ENCODE measurements around the gene GPC3. TPM values are rescaled to one million over a fixed set of nuclear protein-coding genes. Genes with fewer than 3 reads are reported as not detected.

GPC3 gene
- polyA plus RNA-seq, 2 of the 4 experiments (the other 2 are of a cell fraction), result not detected

DNA sequence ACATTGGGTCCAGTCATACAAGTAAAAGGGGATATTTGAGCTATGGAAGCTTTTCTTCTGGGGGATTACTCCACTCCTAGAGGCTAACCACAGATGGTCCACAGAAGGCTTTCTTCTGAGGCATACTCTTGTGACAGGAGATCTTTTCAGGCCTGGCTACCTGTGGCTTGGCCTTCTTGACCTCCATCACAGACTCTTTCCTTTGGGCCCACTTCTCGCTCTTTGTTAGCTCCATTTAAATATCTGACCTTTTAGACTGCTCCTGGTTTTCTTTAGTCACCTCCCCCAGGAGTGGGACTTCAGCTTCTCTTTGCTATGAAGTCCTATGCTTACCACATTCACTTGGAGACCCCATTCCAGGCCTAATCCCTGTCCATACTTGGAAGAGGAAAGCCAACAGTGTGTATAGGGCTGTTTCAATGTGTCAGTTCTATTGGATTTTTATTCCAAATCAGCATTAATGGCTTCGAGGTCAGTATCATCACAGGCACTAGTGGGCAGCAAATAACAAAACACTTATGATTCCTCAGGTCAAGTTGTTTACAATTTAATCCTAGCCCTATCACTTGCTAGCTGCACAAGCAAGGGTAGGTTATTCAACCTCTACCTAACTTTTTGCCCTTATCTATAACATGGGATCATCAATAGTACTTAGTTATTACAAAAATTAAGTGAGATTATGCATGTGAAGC lies 26.3 kb downstream of the GPC3 start:
- no peak overlapping the region for H3K4me2 ChIP-seq
- ATAC-seq, result no peak
- TF ChIP-seq CBX8 (IDR thresholded peaks at IDR 0.05) (no peak), HOXA7 (CRISPR knock-in tag; IDR thresholded peaks at IDR 0.05) (no peak)
- ChIA-PET CTCF (no interaction called here), POLR2A (no interaction called here)
- WGBS (ENCODE audit: missing lambda C conversion rate), result 23% methylated on average over 2 of the region's 2 CpGs
- no peak for FAIRE-seq
- no peak for DNase-seq (ENCODE audit: low read depth in 1 of 2, low spot score in 1 of 2)
- no peak overlapping the region for H3K27ac ChIP-seq
- no peak overlapping the region for H3K4me3 ChIP-seq
- H3K4me1 ChIP-seq, result no peaks in the 10 kb centered on the region
- H3K9me3 ChIP-seq, result no peaks in the 10 kb centered on the region

DNA sequence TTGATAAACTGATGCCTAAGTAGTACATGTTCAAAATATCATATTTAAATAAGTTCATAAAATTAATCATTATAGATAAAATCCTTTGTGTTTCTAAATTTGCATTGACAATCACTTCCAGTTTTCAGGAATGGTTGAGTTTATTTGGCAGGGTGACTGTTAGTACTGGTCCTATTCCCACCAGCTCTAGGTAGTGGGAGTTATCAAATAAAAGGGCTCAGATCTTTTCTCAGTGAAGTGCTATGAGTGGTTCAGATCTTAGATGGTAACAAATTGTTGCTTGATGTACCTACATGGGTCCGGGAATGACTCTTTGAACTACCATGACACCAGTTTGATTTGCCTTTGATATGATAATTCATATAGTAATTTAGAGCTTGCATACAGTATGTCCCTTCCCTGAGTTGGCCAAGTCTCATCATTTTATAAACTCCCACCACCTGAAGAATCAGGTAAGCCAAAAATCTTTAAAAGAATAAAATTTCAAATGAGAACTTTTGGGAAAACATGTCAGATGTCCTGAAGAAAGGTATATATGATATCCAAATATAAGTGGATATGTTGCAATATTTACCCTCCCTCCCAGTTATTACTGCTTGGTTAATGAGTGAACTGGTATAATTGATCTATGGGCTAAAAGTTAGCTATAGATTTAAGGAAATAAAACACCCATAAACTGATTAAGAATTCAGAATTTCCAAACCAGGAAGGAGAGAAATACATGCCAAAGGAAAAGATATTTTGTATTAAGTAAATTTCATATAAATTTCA lies 28.6 kb downstream of the GPC3 start:
- no peak overlapping the region for H3K27ac ChIP-seq
- POLR2A ChIA-PET, result no interaction called here
- FAIRE-seq (no peak), DNase-seq (ENCODE audit: low read depth in 1 of 2, low spot score in 1 of 2) (no peak), ATAC-seq (no peak)
- no peaks in the 10 kb centered on the region for H3K4me1 ChIP-seq
- 0% methylated on average over 1 of the region's 1 CpG for WGBS (ENCODE audit: missing lambda C conversion rate)
- no peak overlapping the region for H3K4me2 ChIP-seq
- H3K9me3 ChIP-seq, result no peaks in the 10 kb centered on the region
- TF ChIP-seq RAD21 (conservative IDR thresholded peaks at IDR 0.05 in 1 of 2, IDR thresholded peaks at IDR 0.05 in 1 of 2) (no peak), CHD4 (IDR thresholded peaks at IDR 0.05; ENCODE audit: borderline replicate concordance) (no peak), ZC3H11A (IDR thresholded peaks at IDR 0.05) (no peak), JUNB (IDR thresholded peaks at IDR 0.05) (no peak), EHMT2 (IDR thresholded peaks at IDR 0.05; ENCODE audit: low read depth) (no peak), FOSL2 (IDR thresholded peaks at IDR 0.05) (no peak), FOSL2 (CRISPR knock-in tag; IDR thresholded peaks at IDR 0.05) (no peak), HOXB13 (CRISPR knock-in tag; IDR thresholded peaks at IDR 0.05; ENCODE audit: low read depth) (no peak), HEYL (CRISPR knock-in tag; IDR thresholded peaks at IDR 0.05) (no peak), ZFP36 (IDR thresholded peaks at IDR 0.05; ENCODE audit: borderline replicate concordance, partially characterized antibody) (no peak), HDAC2 (IDR thresholded peaks at IDR 0.05) (no peak), RARB (CRISPR knock-in tag; IDR thresholded peaks at IDR 0.05) (no peak), NR3C1 (IDR thresholded peaks at IDR 0.05) (no peak), TFCP2L1 (CRISPR knock-in tag; IDR thresholded peaks at IDR 0.05) (no peak), JUN (IDR thresholded peaks at IDR 0.05) (no peak)
- TF ChIP-seq, protein P1, sequence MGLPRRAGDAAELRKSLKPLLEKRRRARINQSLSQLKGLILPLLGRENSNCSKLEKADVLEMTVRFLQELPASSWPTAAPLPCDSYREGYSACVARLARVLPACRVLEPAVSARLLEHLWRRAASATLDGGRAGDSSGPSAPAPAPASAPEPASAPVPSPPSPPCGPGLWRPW (IDR thresholded peaks at IDR 0.05), result no peak
- TF ChIP-seq, protein P2, sequence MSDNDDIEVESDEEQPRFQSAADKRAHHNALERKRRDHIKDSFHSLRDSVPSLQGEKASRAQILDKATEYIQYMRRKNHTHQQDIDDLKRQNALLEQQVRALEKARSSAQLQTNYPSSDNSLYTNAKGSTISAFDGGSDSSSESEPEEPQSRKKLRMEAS (IDR thresholded peaks at IDR 0.05), result no peak
- no peak overlapping the region for H3K4me3 ChIP-seq
- CTCF ChIA-PET, result interaction anchor here (0.5 kb wide), 1 partner anchor 94 kb away, joined by 3 read pairs; no protein-coding TSS in a partner anchor

DNA sequence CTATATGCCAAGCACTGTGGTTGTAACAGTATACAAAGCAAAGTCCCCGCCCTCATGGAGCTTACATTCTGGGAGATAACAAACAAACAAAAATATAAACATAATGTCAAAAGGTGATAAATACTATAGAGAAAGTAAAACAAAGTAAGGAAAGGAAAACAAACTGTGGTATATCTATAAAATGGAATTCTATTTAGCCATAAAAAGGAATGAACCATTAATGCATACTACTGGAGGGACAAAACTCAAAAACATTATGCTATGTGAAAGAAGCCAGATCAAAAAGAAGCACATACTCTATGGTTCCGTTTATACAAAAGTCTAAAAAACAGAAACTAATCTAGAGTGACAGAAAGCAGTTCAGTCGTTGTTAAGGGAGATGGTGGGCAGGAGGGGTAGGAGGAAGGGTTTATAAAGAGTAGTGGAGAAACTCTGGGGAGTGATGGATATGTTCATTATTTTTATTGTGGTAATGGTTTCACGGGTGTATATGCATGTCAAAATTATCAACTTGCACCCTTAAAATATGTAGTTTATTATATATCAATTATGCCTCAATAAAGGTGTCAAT lies 31.5 kb downstream of the GPC3 start:
- WGBS (ENCODE audit: missing lambda C conversion rate), result under 1% methylated on average over 4 of the region's 4 CpGs
- POLR2A ChIA-PET, result no interaction called here
- CTCF ChIA-PET, result no interaction called here
- Histone ChIP-seq H3K4me3 (no peak overlapping the region), H3K4me1 (no peaks in the 10 kb centered on the region), H3K9me3 (no peaks in the 10 kb centered on the region), H3K4me2 (no peak overlapping the region), H3K27ac (no peak overlapping the region)
- no peak for ATAC-seq
- no peak for DNase-seq (ENCODE audit: low read depth in 1 of 2, low spot score in 1 of 2)
- TF ChIP-seq HOXA7 (CRISPR knock-in tag; IDR thresholded peaks at IDR 0.05) (no peak), ZC3H11A (IDR thresholded peaks at IDR 0.05) (no peak), POLR2A (IDR thresholded peaks at IDR 0.05; ENCODE audit: low read length) (no peak)
- TF ChIP-seq, protein P3, sequence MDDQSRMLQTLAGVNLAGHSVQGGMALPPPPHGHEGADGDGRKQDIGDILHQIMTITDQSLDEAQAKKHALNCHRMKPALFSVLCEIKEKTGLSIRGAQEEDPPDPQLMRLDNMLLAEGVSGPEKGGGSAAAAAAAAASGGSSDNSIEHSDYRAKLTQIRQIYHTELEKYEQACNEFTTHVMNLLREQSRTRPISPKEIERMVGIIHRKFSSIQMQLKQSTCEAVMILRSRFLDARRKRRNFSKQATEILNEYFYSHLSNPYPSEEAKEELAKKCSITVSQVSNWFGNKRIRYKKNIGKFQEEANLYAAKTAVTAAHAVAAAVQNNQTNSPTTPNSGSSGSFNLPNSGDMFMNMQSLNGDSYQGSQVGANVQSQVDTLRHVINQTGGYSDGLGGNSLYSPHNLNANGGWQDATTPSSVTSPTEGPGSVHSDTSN (IDR thresholded peaks at IDR 0.05), result no peak
- FAIRE-seq, result no peak
